Measurements from ENCODE around the gene MRTO4.

DNA sequence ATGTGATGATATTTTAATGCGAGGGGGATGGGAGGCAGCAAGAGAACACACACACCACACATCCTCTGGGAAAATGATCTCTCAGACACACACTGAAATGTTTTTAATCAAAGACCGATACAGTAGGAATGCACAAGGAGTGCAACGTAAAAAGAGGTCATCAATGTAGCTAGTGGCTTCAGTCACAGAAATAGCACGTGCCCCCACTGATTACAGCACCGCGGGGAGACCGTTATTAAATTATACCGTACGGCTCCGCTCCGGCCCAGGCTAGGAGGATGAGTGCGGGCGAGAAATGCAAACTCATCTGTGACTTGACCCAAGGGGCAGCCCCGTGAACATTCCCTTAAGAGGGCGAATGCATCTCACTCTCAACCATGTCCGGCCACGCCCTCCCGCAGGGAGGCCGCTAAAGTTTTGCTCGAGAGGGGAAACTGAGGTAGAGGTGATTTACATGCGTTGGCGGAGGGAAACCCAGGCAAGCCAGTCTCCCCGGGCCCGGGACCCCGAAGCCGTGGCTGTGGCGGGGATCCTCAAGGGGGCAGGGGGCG, 42.1 kb upstream of the MRTO4 start:
- TF ChIP-seq, protein P1, sequence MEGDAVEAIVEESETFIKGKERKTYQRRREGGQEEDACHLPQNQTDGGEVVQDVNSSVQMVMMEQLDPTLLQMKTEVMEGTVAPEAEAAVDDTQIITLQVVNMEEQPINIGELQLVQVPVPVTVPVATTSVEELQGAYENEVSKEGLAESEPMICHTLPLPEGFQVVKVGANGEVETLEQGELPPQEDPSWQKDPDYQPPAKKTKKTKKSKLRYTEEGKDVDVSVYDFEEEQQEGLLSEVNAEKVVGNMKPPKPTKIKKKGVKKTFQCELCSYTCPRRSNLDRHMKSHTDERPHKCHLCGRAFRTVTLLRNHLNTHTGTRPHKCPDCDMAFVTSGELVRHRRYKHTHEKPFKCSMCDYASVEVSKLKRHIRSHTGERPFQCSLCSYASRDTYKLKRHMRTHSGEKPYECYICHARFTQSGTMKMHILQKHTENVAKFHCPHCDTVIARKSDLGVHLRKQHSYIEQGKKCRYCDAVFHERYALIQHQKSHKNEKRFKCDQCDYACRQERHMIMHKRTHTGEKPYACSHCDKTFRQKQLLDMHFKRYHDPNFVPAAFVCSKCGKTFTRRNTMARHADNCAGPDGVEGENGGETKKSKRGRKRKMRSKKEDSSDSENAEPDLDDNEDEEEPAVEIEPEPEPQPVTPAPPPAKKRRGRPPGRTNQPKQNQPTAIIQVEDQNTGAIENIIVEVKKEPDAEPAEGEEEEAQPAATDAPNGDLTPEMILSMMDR (IDR thresholded peaks at IDR 0.05; ENCODE audit: low read depth, low read length): no peak
- peak; percentile 30; the same call in 1 of the 2 replicates for TF ChIP-seq MYC (IDR thresholded peaks at IDR 0.05; ENCODE audit: low read depth, low read length)
